K562 (cell line): ENCODE data around the gene ROMO1. TPM values are rescaled to one million over a fixed set of nuclear protein-coding genes. Genes with fewer than 3 reads are reported as not detected.

Source experiments
- ATAC-seq: fragments of 200-7000 bp; cut with Tn5 transposase; 3 replicates; pipeline ENCODE4 v1.9.1; 2020; ENCODE audit warnings: moderate library complexity
- BruUV-seq: library from RNA; stranded (reverse); fragments of 400-500 nt; replicated peaks from 2 replicates; lab custom pipeline; 2021; lab: Mats Ljungman, UMichigan
- CTCF ChIA-PET: fragments of 300-600 bp; formaldehyde crosslinking; extraction: SDS; loops from one replicate; lab custom pipeline; 2021; ENCODE audit warnings: low intra/inter-chr PET ratio; lab: Yijun Ruan, JAX
- POLR2A ChIA-PET: fragments of 300-600, 350-650 bp; sonication (Branson Sonifier 250); formaldehyde crosslinking; extraction: SDS; loops from one replicate; lab custom pipeline; 2021; ENCODE audit warnings: antibody characterized with exemption, inconsistent platforms; lab: Yijun Ruan, JAX
- DNase-seq, 4 experiments: peaks; one replicate each; pipeline versions ENCODE4 v3.0.0 to v3.0.0-alpha.2; 2011 to 2018; ENCODE audit warnings: low spot score in 3 of 4, mixed read lengths in 3 of 4; ENCODE audit errors: extremely low read depth in 1 of 4
- FAIRE-seq: peaks from 2 replicates; lab custom pipeline; 2011; peaks lifted over from hg19 to GRCh38; lab: Jason Lieb, UNC
- H2AFZ ChIP-seq: 2 replicates; pipeline ENCODE4 v1.6.0; 2011; ENCODE audit warnings: low read depth, low read length, control low read depth, inconsistent platforms
- H3K27ac ChIP-seq: fragments of 200-600 bp; 3 replicates; pipeline ENCODE4 v1.8.0; 2011; ENCODE audit warnings: low read depth, mild to moderate bottlenecking, control low read depth, inconsistent platforms, low read length, moderate library complexity, mixed read lengths; ENCODE audit errors: extremely low read depth
- H3K27me3 ChIP-seq, 2 experiments: fragments of 300-600 bp in 1 of 2; 2 replicates in 1 of 2; 3 replicates in 1 of 2; pipeline versions ENCODE4 v1.6.0 to v1.8.0; 2011; ENCODE audit warnings: inconsistent platforms in 2 of 2, low read length in 2 of 2, mild to moderate bottlenecking in 1 of 2, mixed read lengths in 1 of 2, moderate library complexity in 1 of 2; ENCODE audit not compliant: control insufficient read depth in 2 of 2, insufficient read depth in 2 of 2
- H3K36me3 ChIP-seq: fragments of 300-600 bp; 3 replicates; pipeline ENCODE4 v1.8.0; 2011; ENCODE audit warnings: mild to moderate bottlenecking, low read length, inconsistent platforms; ENCODE audit not compliant: control insufficient read depth, insufficient read depth
- H3K4me1 ChIP-seq, 2 experiments: fragments of 200-600 bp in 1 of 2; replicated peaks in 1 of 2; 2 replicates in 1 of 2; 3 replicates in 1 of 2; pipeline versions ENCODE4 v1.5.1 to v1.8.0; 2011; ENCODE audit warnings: inconsistent platforms in 2 of 2, low read length in 2 of 2, mild to moderate bottlenecking in 1 of 2, mixed read lengths in 1 of 2, moderate library complexity in 1 of 2; ENCODE audit not compliant: control insufficient read depth in 2 of 2, insufficient read depth in 2 of 2
- H3K4me2 ChIP-seq: 2 replicates; pipeline ENCODE4 v1.6.1; 2011; ENCODE audit warnings: low read length, control low read depth, inconsistent platforms, mixed read lengths; ENCODE audit not compliant: insufficient read depth
- H3K4me3 ChIP-seq: fragments of 200-600 bp; sonication (generic), shearing (Covaris generic); 2 replicates; pipeline ENCODE4 v1.5.1; 2016; ENCODE audit warnings: control low read depth, inconsistent platforms
- H3K79me2 ChIP-seq: fragments of 200-600 bp; 3 replicates; pipeline ENCODE4 v1.8.0; 2011; ENCODE audit warnings: low read length, inconsistent platforms; ENCODE audit not compliant: control insufficient read depth, insufficient read depth
- H3K9ac ChIP-seq, 2 experiments: 2 replicates each; pipeline versions ENCODE4 v1.6.0 to v1.6.1; 2011; ENCODE audit warnings: low read depth in 2 of 2, low read length in 2 of 2, control low read depth in 1 of 2, inconsistent platforms in 1 of 2, mild to moderate bottlenecking in 1 of 2, mixed read lengths in 1 of 2; ENCODE audit not compliant: insufficient read depth in 1 of 2
- H3K9me1 ChIP-seq: one replicate; pipeline ENCODE4 v1.6.0; 2011; ENCODE audit warnings: inconsistent platforms, mild to moderate bottlenecking, low read length, moderate library complexity; ENCODE audit not compliant: control insufficient read depth, insufficient read depth
- H3K9me3 ChIP-seq: replicated peaks from 2 replicates; pipeline ENCODE4 v1.5.1; 2011; ENCODE audit warnings: low read depth, low read length, inconsistent platforms; ENCODE audit not compliant: control insufficient read depth, insufficient read depth
- H4K20me1 ChIP-seq: replicated peaks from 2 replicates; pipeline ENCODE4 v1.6.1; 2011; ENCODE audit warnings: low read length, inconsistent platforms, mixed read lengths; ENCODE audit not compliant: control insufficient read depth, insufficient read depth
- CBX2 ChIP-seq: fragments of 200-600 bp; sonication (generic); IDR thresholded peaks from one replicate; pipeline ENCODE4 v1.6.1; 2012; ENCODE audit warnings: mild to moderate bottlenecking, low read length, inconsistent platforms; ENCODE audit not compliant: insufficient read depth, poor library complexity, severe bottlenecking
- CEBPG ChIP-seq, 3 experiments: fragments of 200-800 bp in 1 of 3; sonication (Bioruptor generic) in 1 of 3; sonication (generic) in 1 of 3; formaldehyde crosslinking in 1 of 3; IDR thresholded peaks in 2 of 3; conservative IDR thresholded peaks in 1 of 3; 2 replicates each; pipeline versions ENCODE4 v1.6.1 to v1.8.0; 2016 to 2022; ENCODE audit warnings: missing compliant biosample characterization in 2 of 3, missing genetic modification characterization in 2 of 3, mild to moderate bottlenecking in 1 of 3, missing genetic modification reagents in 1 of 3
- EGR1 ChIP-seq: fragments of 450-650 bp; conservative IDR thresholded peaks from 2 replicates; pipeline ENCODE4 v1.6.1; 2017; ENCODE audit warnings: mild to moderate bottlenecking
- FUS ChIP-seq: fragments of 200-400 bp; formaldehyde crosslinking; optimal IDR thresholded peaks from 2 replicates; pipeline ENCODE3; 2017; ENCODE audit warnings: low read depth, low read length
- KDM4B ChIP-seq, 2 experiments: fragments of 450-650 bp in 1 of 2; sonication (generic) in 1 of 2; IDR thresholded peaks; 2 replicates each; pipeline ENCODE4 v1.6.1; 2016 to 2017; ENCODE audit warnings: borderline replicate concordance in 2 of 2, antibody characterized with exemption in 1 of 2, low read depth in 1 of 2, mild to moderate bottlenecking in 1 of 2
- KHSRP ChIP-seq: fragments of 450-650 bp; IDR thresholded peaks from 2 replicates; pipeline ENCODE4 v1.6.1; 2017
- KLF1 ChIP-seq: fragments of 450-650 bp; IDR thresholded peaks from 2 replicates; pipeline ENCODE4 v1.6.1; 2016; ENCODE audit warnings: missing genetic modification characterization, missing compliant biosample characterization
- MAFF ChIP-seq: IDR thresholded peaks from 2 replicates; pipeline ENCODE4 v1.6.1; 2012; ENCODE audit warnings: low read length, improper control_type of control experiment
- MYBL2 ChIP-seq, 2 experiments: fragments of 450-650 bp in 1 of 2; sonication (generic) in 1 of 2; formaldehyde crosslinking in 1 of 2; IDR thresholded peaks; 2 replicates each; pipeline versions ENCODE4 v1.6.1 to v1.8.1; 2017 to 2022; ENCODE audit warnings: borderline replicate concordance in 1 of 2, inconsistent platforms in 1 of 2, low read depth in 1 of 2, mild to moderate bottlenecking in 1 of 2, missing genetic modification reagents in 1 of 2, moderate library complexity in 1 of 2
- NR2F6 ChIP-seq: fragments of 450-650 bp; formaldehyde crosslinking; IDR thresholded peaks from 2 replicates; pipeline ENCODE4 v1.4.0; 2020; ENCODE audit warnings: mild to moderate bottlenecking
- PTRF ChIP-seq: fragments of 450-650 bp; IDR thresholded peaks from 2 replicates; pipeline ENCODE4 v1.6.1; 2016; ENCODE audit warnings: mild to moderate bottlenecking, missing genetic modification characterization, missing compliant biosample characterization
- RBFOX2 ChIP-seq: fragments of 200-400 bp; formaldehyde crosslinking; IDR thresholded peaks from 2 replicates; pipeline ENCODE4 v1.6.1; 2017; ENCODE audit warnings: low read depth, mild to moderate bottlenecking, low read length, moderate library complexity
- SMAD1 ChIP-seq: fragments of 150-350 bp; IDR thresholded peaks from 2 replicates; pipeline ENCODE4 v1.6.1; 2014; ENCODE audit warnings: low read length, low read depth; ENCODE audit not compliant: partially characterized antibody
- TCF3 ChIP-seq: sonication (generic); formaldehyde crosslinking; IDR thresholded peaks from 2 replicates; pipeline ENCODE4 v1.4.0; 2020; ENCODE audit warnings: mild to moderate bottlenecking, missing genetic modification reagents
- THRAP3 ChIP-seq: fragments of 450-650 bp; IDR thresholded peaks from 2 replicates; pipeline ENCODE4 v1.6.1; 2016; ENCODE audit warnings: mild to moderate bottlenecking, inconsistent platforms, borderline replicate concordance
- ZNF311 ChIP-seq: fragments of 250-450 bp; sonication (Bioruptor Pico); IDR thresholded peaks from 2 replicates; pipeline ENCODE4 v1.4.0; 2020; ENCODE audit warnings: mild to moderate bottlenecking, moderate library complexity
- ZNF717 ChIP-seq: fragments of 250-450 bp; sonication (Bioruptor Pico); IDR thresholded peaks from 2 replicates; pipeline ENCODE4 v1.5.0; 2021
- WGBS: fragments of 100-300 bp; shearing (Covaris generic); methylation state at CpG from one replicate; pipeline ENCODE4 v1.1.6; 2016; ENCODE audit warnings: low coverage, mixed read lengths; ENCODE audit not compliant: insufficient coverage; ENCODE audit errors: missing lambda C conversion rate; 5-methylcytosine and 5-hydroxymethylcytosine counted together
- in situ Hi-C: fragments of 300-500 bp; cut with MboI; formaldehyde crosslinking; loops from 4 replicates; pipeline ENCODE4 v1.15.0; 2018; ENCODE audit warnings: inconsistent platforms, mixed read lengths
- intact Hi-C: fragments of 100-400 bp; cut with micrococcal nuclease; formaldehyde crosslinking; loops from 2 replicates; pipeline ENCODE4 v1.14.2; 2022
- polyA plus RNA-seq, 8 experiments: library from polyadenylated mRNA; depleted of rRNA in 4 of 8; stranded (reverse) in 5 of 8; unstranded in 3 of 8; fragments of >200 nt; fragmentation: Nextera tagmentation in 2 of 8; fragmentation: Illumina TruSeq in 1 of 8; extraction: Ambion mirVana in 2 of 8; extraction: Trizol in 1 of 8; gene quantifications; 2 replicates each; pipeline versions ENCODE4 v1.2.1 to v1.2.3, GENCODE V29; 2011 to 2014; ENCODE audit warnings: inconsistent platforms in 1 of 8, missing spikeins in 1 of 8
- total RNA-seq, 7 experiments: library from RNA; depleted of rRNA in 6 of 7; stranded (reverse); fragments of >200 nt in 6 of 7; fragmentation: Illumina TruSeq in 2 of 7; extraction: Trizol in 2 of 7; gene quantifications; 2 replicates each; pipeline versions ENCODE4 v1.2.1 to v1.2.3, GENCODE V29; 2011 to 2021; ENCODE audit warnings: low replicate concordance in 1 of 7

Gene ROMO1
- total and polyA plus RNA-seq, 9 of the 15 experiments (the other 6 are each of a cell fraction or from before 2014, with no cell fraction given), result 31.8 to 741 (median 226) TPM

GRCh38 chr20:35702824-35703695, 3.9 kb downstream of the ROMO1 start:
- H2AFZ ChIP-seq, result no peak overlapping the region
- intact Hi-C loops, result no loop called here
- H3K27ac ChIP-seq, result peak overlapping the region; percentile 1; the same call in 1 of the 3 replicates
- H3K36me3 ChIP-seq, result peaks cover 75% of the 10 kb centered on the region
- no TSS peak for BruUV-seq
- no peak overlapping the region for H3K4me2 ChIP-seq
- in situ Hi-C loops, result no loop called here
- DNase-seq (no peak), FAIRE-seq (no peak), ATAC-seq (no peak)
- no peak overlapping the region for H3K4me3 ChIP-seq
- peaks cover 40% of the 10 kb centered on the region for H3K79me2 ChIP-seq
- ChIA-PET CTCF (no interaction called here), POLR2A (interaction anchor here (0.6 to 12.6 kb wide), 10 partner anchors 11 to 234 kb away, joined by 3 to 102 read pairs (median 4); partner anchors contain the start of gene RBM39)
- 71% methylated on average over 4 of the region's 4 CpGs for WGBS
- no peaks in the 10 kb centered on the region for H3K27me3 ChIP-seq
- H3K9me3 ChIP-seq, result no peaks in the 10 kb centered on the region
- peaks cover 4 to 10% of the 10 kb centered on the region in 2 experiments; a peak in 4 of 5 replicates for H3K4me1 ChIP-seq
- H4K20me1 ChIP-seq, result no peaks in the 10 kb centered on the region; the same call in 1 of the 2 replicates
- no peak overlapping the region for H3K9ac ChIP-seq
- no peaks in the 10 kb centered on the region for H3K9me1 ChIP-seq
- no peak for TF ChIP-seq THRAP3
- no peak for TF ChIP-seq MAFF
- TF ChIP-seq TCF3 (CRISPR knock-in tag), result no peak
- no peak for TF ChIP-seq MYBL2 (IDR thresholded peaks at IDR 0.05; ENCODE audit: low read depth)
- no peak for TF ChIP-seq MYBL2 (CRISPR knock-in tag; IDR thresholded peaks at IDR 0.05; ENCODE audit: borderline replicate concordance)
- no peak for TF ChIP-seq CBX2
- TF ChIP-seq RBFOX2, result 0 out of 2 replicates have a peak, but pooled peaks have one; percentile 23
- peak; percentile 53 for TF ChIP-seq FUS
- TF ChIP-seq CEBPG (CRISPR knock-in tag; IDR thresholded peaks at IDR 0.05), result no peak
- TF ChIP-seq CEBPG (tag; conservative IDR thresholded peaks at IDR 0.05 in 1 of 2, IDR thresholded peaks at IDR 0.05 in 1 of 2), result no peak
- TF ChIP-seq ZNF717, result no peak
- no peak for TF ChIP-seq ZNF311 (CRISPR knock-in tag)
- TF ChIP-seq KLF1 (tag), result no peak
- TF ChIP-seq NR2F6 (CRISPR knock-in tag), result no peak
- TF ChIP-seq KHSRP, result peak; percentile 31
- no peak for TF ChIP-seq PTRF
- TF ChIP-seq SMAD1, result no peak
- TF ChIP-seq KDM4B (IDR thresholded peaks at IDR 0.05; ENCODE audit: borderline replicate concordance in 2 of 2, low read depth in 1 of 2), result no peak
- TF ChIP-seq EGR1, result no peak
